ENCODE data around the gene GFER. TPM values are rescaled to one million over a fixed set of nuclear protein-coding genes. Genes with fewer than 3 reads are reported as not detected.
A peak's percentile ranks its signal among the peaks of the same experiment; 100 is the strongest.

Gene GFER
- total and polyA plus RNA-seq, 9 of the 15 experiments (the other 6 are each of a cell fraction or from before 2014, with no cell fraction given): 4.3 to 53.7 (median 19.8) TPM

DNA sequence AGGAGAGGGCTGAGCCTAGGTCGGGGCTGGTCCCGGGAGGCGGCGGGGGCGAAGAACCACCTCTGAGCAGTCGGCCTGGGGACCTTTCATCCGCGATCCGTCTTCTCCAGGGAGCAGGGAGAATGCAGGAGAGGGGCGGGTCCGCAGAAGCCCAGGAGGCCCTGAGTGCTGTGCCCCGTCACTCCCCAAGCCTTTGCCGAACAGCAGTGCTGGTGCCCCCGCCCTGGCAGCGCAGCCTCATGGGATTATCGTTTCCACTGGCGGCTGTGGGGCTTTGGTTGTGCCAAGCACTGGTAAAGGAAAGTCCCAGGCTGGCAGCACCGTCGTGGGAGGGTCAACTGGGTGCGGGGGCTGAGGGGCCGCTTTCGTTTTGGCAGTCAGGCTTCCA, 11.5 kb upstream of the GFER start:
- Histone ChIP-seq H3K4me3 (peak overlapping the region; percentile 100), H3K4me1 (replicated peaks in 1 of 2; ENCODE audit: control insufficient read depth in 2 of 2, insufficient read depth in 2 of 2, low read length in 2 of 2) (peaks cover 7 to 70% of the 10 kb centered on the region in 2 experiments; a peak in 4 of 5 replicates), H3K27ac (ENCODE audit: extremely low read depth, low read depth, low read length) (peak overlapping the region; percentile 84), H3K9me1 (ENCODE audit: control insufficient read depth, insufficient read depth, low read length) (peaks cover 3% of the 10 kb centered on the region), H3K4me2 (ENCODE audit: insufficient read depth, low read length) (peak overlapping the region; percentile 91), H3K9ac (ENCODE audit: insufficient read depth in 1 of 2, low read depth in 2 of 2, low read length in 2 of 2) (peak overlapping the region; percentile 90 to 99), H3K36me3 (ENCODE audit: control insufficient read depth, insufficient read depth, low read length) (peaks cover 42% of the 10 kb centered on the region; the same call in 2 of the 3 replicates), H4K20me1 (replicated peaks; ENCODE audit: control insufficient read depth, insufficient read depth, low read length) (no peaks in the 10 kb centered on the region), H3K9me3 (replicated peaks; ENCODE audit: control insufficient read depth, insufficient read depth, low read depth, low read length) (no peaks in the 10 kb centered on the region), H3K27me3 (ENCODE audit: control insufficient read depth in 2 of 2, insufficient read depth in 2 of 2, low read length in 2 of 2) (no peaks in the 10 kb centered on the region), H2AFZ (ENCODE audit: low read depth, low read length) (0 out of 2 replicates have a peak overlapping the region, but pooled peaks have one; percentile 68), H3K79me2 (ENCODE audit: control insufficient read depth, insufficient read depth, low read length) (peaks cover 38% of the 10 kb centered on the region)
- DNase-seq (ENCODE audit: extremely low read depth in 1 of 4, low spot score in 3 of 4) (peak in 1 of 4 experiments; percentile 46), ATAC-seq (peak; percentile 61), FAIRE-seq (no peak)
- POLR2A ChIA-PET: interaction anchor here (1.0 to 2.2 kb wide), 7 partner anchors 8 to 183 kb away, joined by 3 to 16 read pairs (median 7); partner anchors contain the start of genes GFER, NDUFB10, NOXO1 and RPS2
- in situ Hi-C loops (cut with MboI): no loop called here
- BruUV-seq (replicated peaks): TSS peak; percentile 59
- intact Hi-C loops (cut with micrococcal nuclease): no loop called here
- CTCF ChIA-PET (ENCODE audit: low intra/inter-chr PET ratio): no interaction called here
- WGBS (ENCODE audit: insufficient coverage, low coverage, missing lambda C conversion rate): under 1% methylated on average over 22 of the region's 22 CpGs
- TF ChIP-seq ZNF764 (CRISPR knock-in tag; IDR thresholded peaks at IDR 0.05; ENCODE audit: low read depth) (no peak), SIN3A (IDR thresholded peaks at IDR 0.05; ENCODE audit: borderline replicate concordance in 2 of 2, control insufficient read depth in 1 of 2, low read depth in 2 of 2, low read length in 2 of 2) (0 out of 4 replicates have a peak, but pooled peaks of 1 of the 2 experiments have one; percentile 69), GTF2B (IDR thresholded peaks at IDR 0.05; ENCODE audit: extremely low read depth, insufficient read length) (no peak), ZNF561 (CRISPR knock-in tag; conservative IDR thresholded peaks at IDR 0.05) (no peak), KHSRP (IDR thresholded peaks at IDR 0.05) (no peak), ZNF12 (CRISPR knock-in tag; IDR thresholded peaks at IDR 0.05) (no peak), ZBTB7A (IDR thresholded peaks at IDR 0.05; ENCODE audit: borderline replicate concordance, control insufficient read depth, low read depth, low read length) (peak; percentile 67; the same call in 1 of the 2 replicates), KLF13 (tag; IDR thresholded peaks at IDR 0.05; ENCODE audit: borderline replicate concordance, low read depth) (0 out of 2 replicates have a peak, but pooled peaks have one; percentile 26), JUN (IDR thresholded peaks at IDR 0.05; ENCODE audit: borderline replicate concordance, low read depth, low read length) (no peak), JUN (CRISPR knock-in tag; IDR thresholded peaks at IDR 0.05; ENCODE audit: borderline replicate concordance) (no peak), ETV1 (tag; conservative IDR thresholded peaks at IDR 0.05; ENCODE audit: low read depth) (no peak), THRAP3 (IDR thresholded peaks at IDR 0.05; ENCODE audit: borderline replicate concordance) (no peak)
- TF ChIP-seq, protein P1, sequence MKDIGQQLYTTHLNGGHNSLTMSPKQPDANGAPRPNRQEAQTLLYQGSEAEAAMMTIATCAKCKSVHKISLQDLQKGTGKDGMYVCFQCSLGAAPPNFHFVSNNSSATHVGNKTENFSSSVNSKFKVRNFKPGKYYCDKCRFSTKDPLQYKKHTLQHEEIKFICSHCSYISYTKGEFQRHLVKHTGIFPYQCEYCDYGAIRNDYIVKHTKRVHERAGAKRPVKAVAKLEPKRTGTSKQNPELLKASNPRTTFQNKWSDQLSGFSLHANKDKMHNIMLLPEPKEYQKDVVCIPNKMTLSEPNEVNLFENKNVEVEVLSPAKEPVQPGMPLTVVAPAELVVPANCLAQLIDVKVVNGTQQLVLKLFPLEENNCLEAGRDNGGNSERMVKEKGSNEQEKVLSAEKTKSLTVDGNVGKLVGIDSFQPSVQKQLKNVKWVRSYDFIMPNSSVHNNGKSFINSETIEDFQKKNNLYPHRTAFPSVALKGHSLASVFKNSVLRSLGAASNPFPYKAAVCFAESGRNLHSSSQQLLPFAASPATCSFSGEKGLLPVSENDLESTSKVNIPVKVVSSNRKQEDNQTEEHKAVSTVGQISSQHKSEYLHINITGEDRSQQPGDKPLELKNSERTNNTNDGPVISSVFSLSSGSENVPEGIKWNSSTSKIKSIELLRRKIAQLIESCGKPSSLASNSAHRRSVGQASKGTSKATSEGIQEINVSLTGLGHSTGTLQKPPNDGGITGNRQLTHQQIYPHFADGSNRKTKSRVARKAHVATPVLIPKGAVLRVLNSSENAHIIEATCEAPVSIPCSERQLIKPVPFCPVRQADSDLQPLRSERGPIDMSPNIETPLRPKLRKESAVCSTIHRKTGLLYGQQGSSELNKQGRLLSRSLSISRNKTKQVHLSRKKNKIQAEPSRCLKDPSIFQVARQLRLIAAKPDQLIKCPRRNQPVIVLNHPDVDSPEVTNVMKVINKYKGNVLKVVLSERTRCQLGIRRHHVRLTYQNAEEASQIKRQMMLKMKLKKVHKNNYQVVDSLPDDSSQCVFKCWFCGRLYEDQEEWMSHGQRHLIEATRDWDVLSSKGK (CRISPR knock-in tag; IDR thresholded peaks at IDR 0.05): no peak
- TF ChIP-seq, protein P2, sequence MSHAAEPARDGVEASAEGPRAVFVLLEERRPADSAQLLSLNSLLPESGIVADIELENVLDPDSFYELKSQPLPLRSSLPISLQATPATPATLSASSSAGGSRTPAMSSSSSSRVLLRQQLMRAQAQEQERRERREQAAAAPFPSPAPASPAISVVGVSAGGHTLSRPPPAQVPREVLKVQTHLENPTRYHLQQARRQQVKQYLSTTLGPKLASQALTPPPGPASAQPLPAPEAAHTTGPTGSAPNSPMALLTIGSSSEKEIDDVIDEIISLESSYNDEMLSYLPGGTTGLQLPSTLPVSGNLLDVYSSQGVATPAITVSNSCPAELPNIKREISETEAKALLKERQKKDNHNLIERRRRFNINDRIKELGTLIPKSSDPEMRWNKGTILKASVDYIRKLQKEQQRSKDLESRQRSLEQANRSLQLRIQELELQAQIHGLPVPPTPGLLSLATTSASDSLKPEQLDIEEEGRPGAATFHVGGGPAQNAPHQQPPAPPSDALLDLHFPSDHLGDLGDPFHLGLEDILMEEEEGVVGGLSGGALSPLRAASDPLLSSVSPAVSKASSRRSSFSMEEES (CRISPR knock-in tag; IDR thresholded peaks at IDR 0.05): no peak
